Activated CD4-positive, CD25-positive, alpha-beta regulatory T cell treated with anti-CD3 and anti-CD28 coated beads, Interleukin-2, amount 50 U/mL, for 72 hours (primary cell): Measurements from ENCODE around the gene TMEM30A.

Experiments
- DNase-seq: peaks from one replicate; pipeline ENCODE4 v3.0.0; 2021

Gene TMEM30A

DNA sequence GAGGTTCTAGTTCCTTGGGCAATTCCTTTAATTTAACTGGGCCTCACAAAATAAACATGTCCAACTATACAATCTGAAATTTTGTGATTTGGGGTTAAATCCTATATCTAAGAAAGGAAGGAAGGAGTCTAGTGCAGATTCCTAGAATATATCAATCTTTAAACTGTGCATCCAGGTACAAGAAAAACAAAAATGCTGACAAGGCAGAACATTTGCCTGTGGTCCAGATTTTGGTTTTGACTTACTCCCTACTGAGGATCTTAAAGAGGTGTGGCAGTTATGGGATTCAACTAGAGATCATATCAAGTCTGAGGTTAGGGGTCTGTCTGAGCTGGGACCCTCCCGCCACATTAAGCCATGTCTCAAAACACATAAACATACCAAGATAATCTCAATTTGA, 23.3 kb downstream of the TMEM30A start:
- DNase-seq, result no peak

DNA sequence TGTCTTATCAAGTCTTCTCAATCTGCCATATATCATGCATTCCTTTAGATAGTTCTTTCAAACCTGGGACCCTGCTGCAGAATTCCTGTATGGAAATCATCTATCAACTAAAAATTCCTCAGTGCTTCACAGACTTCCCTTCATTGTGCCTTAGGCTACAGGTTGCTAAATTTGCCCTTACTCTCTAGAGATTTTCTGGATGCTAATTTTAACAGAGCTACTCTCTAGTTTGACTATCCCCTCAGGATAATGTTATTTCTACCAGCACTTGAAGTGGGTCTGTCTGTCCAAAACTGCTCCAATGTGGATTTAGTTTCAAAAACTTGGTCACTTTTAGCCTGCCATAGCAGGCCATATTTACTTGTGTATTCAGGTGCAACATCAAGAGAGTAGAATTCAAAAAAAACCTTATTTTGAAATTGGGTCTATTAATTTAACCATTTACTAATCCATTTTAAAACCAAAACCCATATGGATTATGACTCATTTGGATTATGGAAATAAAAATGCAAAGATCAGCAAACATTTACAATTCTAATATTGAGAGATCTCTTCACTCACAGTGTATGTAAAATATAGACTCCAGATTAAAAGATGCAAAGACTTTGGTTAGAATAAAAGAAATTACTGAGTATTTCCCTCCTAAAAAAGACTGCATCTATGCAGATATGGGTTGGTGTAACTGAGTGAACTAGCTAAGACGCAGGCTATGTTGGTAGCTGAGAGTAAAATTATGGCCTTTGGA, 27.1 kb downstream of the TMEM30A start:
- DNase-seq, result no peak

DNA sequence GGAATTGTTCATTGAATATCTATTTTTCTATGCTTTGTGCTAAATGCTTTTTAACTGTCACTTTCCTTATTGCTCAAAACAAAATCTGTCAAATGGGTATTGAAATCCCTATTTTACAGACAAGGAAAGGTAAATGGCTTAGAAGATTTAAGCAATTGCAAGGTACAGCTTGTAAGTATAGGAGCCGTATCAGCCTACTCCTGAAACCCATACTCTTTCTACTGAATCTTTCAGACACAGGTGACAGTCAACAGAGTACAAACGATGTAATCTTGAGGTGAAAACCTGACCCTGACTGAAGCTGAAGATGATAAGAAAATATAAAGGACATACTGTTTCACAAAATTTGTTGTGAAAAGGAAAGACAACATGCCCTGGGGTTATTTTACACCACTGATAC, 34.0 kb downstream of the TMEM30A start:
- no peak for DNase-seq

DNA sequence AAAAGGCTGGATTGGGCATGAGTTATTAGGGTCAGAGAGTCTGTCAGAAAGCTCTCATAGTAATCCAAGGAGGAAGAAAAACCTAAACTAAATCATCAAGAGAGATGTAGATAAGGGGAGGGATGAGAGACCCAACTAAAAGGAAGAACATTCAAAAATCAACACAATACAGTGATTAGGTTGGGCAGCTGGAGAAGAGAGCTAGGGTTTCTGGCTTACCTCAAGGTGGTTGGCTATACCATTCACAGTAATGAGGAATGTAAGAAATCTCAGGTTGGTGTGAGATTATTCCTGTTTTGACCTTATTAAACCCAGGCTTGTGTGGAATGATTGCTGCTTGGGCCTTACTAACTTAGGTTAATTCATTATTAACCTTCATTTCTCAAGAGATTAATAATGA, 34.8 kb downstream of the TMEM30A start:
- no peak for DNase-seq

DNA sequence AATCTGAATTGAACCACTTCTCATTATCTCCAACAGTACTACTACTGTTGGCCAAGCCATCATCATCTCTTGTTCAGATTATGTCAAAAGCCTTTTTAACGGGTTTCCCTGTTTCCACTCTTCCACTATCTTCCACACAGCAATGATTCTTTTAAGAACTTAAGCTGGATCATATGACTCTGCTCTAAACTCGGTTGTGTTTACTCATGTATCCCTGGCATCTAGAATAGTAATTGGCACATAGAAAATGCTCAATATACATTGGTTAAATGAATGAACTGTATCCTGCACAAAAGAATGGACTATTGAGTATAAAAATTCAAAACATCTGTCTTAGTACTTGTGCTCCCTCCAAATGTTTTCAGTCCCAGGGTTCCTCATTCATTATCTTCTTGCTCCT, 38.2 kb downstream of the TMEM30A start:
- DNase-seq, result no peak

DNA sequence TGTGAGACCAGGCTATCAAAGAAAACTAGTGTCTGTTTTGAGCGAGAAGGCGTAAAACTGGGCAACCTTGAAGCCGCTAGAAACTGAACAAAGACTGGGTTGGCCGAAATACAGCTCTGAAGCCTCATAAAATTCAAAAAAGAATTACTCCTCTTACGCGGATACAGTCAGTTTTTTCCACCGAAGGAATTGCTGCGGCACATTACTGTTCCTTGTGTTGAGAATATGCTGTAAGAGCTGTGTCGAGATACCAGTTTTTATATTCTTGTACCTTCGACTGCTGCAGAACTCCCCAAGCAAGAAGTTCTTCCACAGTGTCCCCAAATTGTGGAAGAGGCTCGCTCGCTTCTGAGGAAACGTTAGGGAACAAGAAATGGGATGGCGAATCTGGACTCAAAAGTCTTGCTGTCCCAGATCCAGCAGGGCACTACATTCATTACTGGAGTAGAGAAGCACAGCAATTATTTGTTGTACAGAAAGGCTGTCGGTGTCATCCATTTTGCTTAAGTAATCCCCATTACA, 40.5 kb downstream of the TMEM30A start:
- no peak for DNase-seq

DNA sequence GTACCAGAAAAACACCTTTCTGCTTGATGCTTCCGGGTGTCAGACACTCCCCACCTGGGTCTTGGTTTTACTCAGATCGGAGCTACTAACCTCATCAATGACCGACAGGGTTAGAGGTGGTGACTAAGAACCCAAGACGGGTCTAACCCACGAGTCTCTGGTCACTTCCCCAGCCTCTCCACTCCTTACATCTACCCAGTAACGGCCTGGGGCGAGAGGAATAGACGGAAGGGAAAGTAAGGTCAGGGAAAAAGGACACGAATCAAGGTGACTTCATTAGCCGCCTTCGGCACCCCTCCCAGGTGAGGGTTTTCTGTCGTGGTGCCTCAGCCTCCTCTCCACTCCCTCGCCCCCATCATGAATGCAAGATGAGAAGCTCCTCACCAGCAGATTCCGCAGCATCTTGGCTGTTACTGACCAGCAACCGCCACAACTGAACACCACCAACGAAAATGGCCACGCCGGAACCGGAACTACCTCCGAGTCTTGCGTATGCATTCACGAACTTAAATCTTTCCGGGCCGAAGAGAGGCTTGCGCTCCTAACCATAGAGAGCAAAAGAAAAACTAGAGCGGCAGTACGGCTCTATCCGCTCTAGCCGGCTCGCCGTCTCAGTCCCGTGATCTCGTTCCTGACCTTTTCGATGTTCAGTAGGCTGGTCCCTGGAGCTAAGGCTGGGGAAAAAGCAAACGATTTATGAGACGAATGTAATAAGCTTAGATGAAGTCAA, 41.1 kb downstream of the TMEM30A start, which contains the start of gene COX7A2:
Gene COX7A2, minus strand, starts transcription at position 469 of the 730 bp plus-strand sequence. Its CDS starts 67 bp downstream, at position 402.
- DNase-seq, result peak; percentile 80

DNA sequence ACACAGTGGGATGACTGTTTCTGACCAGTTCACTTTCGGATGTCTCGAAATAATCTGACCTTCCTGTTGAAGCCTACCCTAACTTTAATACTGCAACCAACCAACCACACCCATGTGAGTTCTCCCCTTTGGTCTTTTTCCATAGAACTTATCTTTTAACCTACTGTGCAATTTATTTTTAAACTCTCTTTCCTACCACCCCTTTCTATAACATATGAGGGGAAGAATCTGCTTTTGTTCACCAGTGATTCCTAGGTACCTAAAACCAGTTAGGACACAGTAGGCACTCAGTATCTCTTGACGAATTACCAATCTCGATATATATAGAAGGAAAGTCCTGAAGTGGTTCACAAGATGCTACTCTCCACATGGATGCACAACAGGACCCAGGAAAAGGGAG, 48.0 kb downstream of the TMEM30A start:
- DNase-seq, result no peak

DNA sequence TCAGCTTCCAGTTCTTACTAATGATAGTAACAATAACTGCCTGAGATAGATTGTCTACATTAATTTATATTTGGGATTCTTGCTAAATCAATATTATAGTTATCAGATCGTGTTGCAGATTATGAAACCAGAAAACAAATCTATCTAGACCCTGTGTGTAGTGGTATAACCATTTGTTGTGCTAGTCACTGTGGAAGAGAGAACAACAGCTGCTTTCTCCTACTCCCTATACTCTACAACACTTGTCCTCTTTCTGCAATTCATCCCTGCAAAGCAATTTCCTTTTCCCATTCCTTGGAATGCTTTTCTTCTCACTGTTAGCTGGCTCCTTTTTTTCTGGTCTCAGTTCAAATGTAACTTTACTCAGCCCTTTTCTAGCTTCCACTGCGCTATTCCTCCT, 49.3 kb downstream of the TMEM30A start:
- DNase-seq, result no peak

DNA sequence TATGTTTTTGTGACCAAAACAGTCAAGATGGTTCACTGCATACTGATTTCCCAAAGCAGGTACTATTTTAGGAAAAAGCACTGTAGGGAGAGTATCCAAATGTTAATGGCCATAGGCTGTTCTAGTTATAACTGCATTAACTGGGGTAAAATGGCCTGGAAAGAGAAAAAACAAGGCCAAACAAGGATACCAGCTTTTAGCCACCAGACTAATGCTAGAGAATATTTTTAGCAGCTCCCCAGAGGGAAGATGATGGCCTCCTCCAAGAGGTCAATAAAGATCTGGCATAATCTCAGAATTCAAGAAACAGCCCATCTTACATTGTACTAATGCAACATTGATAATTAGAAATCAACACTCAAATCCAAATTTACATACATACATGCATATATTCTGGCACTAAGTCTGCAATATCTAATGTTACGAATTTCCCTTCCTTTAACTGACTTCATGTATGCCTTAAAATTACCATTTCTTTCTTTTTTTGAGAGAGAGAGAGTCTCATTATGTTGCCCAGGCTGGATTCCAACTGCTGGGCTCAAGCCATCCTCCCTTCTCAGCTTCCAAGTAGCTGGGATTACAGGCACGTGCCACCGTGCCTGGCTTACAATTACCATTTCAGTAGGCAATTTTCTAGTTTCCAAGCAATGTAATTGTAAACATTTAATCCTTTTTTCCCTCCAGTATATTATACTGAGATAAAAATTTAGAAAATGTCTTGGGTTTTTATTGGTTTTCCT, 50.3 kb downstream of the TMEM30A start:
- DNase-seq, result no peak

DNA sequence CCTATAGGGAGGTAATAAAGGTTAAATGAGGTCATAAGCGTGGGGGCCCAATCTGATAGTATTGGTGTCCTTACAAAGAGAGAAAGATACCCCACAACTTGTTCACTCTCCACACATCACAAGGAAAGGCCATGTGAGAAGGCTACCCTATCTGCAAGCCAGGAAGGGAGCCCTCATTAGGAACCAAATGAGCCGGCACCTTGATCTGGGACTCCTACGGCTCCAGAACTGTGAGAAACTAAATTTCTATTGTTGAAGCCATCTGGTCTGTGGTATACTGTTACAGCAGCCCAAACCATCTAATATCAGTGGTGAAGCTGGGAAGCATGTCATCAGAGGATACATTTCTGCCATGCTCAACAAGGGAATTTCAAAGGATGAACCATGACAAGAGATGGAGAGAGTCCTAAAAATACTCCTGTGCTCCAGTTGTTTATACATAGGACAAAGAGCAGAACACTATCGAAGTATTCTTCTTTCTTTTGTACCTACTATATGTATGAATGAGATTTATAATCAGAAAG, 51.4 kb downstream of the TMEM30A start:
- no peak for DNase-seq

DNA sequence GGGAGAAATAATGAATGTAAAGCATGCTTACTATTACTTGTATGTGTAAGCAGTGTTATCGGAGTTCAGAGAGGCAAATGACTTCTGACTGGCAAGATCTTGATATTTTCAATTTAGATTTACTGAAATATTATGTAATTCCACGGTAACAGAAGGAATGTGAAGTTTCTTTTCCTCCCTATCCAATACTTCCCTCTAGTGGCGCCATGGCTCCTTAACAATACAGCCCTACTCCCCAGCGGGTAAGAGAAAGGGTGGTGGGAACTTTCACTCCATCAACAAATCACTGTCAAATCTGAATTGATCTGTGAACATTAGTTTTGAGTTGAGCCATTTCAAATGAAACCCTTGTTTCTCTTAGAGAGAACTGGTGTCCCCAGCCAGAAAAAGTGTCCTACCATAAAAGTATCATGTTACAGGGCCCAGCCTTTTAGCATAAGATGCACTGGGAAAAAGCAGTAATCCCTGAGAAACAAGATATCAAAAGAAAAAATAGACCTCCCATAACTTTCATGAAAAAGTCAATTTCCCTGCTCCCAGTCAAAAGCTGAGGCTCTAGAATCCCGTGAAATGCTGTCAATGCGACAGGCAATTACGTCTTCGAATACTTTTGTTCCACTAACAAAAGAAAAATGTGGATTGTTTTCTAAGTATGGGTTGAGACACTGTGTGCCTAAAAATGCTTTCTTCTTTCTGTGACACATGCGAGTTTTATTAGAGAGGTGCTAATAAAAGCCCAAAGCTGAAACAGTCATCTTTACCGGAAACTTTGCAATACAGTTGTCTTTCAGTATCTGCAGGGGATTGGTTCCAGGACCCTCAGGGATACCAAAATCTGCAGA, 53.9 kb downstream of the TMEM30A start:
- DNase-seq, result no peak

DNA sequence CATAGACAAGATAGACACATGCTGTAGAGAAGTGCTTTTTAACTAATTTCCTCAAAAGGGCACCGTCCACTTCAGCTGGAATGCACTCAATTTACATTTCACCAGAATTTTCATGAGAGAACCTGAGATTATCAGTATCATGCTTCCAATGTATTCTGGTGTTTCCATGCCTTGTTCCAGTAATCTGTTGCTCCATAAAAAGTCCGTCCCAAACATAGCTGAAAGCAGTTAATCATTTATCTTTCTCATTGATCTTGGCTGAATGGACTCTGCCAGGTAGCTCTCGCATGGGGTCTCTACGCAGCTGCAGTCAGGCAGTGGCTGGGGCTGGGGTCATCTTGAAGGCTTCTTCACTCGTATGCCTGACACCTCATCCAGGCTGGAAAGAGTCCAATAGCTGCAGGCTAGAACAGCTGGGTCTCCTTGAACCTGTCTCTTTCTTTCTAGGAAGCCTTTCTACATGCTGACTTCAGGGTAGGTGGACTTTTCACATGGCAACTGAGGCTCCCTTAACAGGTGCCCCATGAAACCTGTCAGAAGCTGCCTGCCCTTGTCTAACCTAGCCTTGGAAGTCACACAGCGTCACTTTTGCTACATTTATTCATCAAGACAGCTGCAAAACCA, 60.2 kb downstream of the TMEM30A start:
- DNase-seq, result no peak

DNA sequence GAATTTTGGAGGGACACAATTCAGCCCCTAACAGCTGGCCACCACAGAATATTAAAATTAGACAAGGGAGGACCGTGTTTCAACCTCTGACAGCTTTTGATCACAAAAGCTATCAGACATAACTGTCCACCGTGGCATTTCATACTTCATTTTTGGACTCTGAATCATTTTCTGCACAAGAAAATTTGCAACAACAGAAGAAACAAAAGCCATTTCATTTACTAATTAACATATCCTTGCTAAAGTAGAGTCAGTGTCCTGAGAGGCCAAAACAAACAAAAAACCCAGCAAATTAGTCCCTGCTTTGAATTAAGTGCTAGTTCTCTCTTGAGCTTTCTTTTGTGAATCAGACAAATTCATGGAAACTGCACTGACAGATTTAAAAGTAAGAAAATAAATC, 61.2 kb downstream of the TMEM30A start:
- no peak for DNase-seq

DNA sequence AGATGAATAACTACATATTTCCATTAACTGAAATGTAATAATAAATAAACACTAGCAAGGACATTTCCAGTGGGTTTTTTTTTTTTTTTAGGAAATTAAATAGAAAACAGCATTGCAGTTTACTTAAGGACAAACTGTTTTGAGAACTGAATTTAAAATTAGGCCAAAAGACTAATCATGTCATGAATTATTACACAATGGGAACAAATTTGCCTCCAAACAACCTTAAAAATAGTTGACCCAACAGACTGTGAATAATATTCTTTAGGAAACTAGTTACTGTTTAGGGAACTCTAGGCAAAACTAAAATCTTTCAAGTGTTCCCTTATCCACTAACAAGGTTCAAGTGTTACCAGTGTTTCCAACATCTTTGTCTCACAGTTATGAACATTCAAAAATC, 62.3 kb downstream of the TMEM30A start:
- DNase-seq, result no peak

DNA sequence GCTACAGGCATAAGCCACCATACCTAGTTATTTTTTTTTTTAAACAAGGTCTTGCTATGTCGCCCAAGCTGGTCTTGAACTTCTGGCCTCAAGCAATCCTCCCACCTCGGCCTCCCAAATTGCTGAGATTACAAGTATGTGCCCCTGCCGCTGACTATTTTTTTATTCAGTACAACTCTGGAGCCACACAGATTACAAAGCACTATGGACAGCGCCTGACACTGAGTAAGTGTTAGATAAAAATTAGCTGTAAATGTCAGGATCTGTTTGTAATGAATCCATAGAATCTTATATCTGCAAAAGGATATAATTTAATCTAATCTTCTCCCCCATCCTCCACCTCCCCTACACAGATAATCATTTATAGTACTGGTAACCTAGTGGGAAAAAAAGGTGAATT, 63.5 kb downstream of the TMEM30A start:
- no peak for DNase-seq

DNA sequence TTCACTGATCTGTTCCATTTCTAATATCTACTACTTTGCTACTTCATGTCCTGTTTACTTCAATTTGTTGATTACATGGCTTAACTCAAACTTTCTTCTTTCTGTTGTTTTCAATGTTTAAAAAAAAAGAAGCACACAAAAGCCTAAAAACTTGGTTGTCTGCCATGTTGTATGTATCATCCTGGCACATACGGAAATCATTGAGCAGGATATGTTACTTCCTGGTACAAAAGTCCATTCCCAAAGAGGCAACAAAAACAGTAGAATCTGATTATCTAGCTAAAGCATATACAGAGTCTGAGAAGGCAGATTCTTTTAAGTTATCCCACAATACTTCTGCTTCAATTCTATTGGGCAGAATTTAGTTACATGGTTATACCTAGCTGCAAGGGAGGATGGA, 64.2 kb downstream of the TMEM30A start:
- DNase-seq, result no peak

DNA sequence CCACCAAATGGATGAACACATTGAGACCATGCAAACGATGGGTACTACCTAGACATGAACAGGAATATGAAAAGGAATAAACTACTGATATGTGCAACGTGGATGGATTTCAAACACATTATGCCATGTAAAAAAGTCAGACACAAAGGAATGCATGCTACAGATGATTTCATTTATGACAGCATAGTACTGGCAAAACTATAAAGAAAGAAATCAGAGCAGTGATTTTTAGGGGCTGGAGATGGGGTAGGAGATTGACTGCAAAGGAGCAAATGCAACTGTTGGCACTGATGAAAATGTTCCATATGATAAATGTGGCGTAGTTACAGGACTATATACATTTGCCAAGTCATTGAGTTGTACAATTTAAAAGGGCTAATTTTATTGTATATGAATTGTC, 65.3 kb downstream of the TMEM30A start:
- no peak for DNase-seq

DNA sequence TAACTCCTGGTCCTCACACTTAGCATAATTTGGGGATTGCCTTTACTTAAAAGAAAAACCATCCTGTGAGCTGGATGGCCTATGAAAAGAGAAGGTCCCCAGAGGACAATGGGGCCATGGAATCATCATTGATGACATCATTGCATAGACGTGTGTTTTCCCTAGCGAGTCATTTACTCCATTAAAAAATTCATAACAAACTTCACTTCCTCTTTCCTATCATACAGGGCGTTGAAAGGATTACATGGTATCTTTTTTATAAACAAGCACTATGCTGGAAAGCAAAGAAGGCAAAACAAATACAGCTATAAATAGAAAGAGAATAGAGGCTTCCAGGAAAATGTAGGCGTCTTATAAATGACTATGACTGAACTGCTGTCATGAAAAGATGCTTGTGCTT, 67.4 kb downstream of the TMEM30A start:
- no peak for DNase-seq

DNA sequence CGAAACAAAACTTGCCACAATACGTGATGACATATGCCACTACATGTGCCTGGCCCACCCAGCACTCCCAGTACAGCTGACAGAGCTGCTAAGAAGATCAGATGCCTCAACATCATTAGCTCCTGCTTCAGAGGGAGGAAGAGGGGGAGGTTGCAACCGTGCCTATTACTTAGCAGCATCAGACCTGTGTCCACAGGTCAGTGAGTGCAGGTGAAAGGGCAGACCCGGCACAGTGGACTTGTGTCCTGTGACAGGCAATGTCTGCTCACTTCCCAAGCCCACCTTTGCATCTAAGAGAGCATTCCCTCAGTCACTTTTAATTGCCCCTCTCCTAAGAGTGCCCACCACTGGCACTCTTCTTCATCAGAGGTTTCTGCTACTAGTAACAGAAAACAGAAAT, 69.3 kb downstream of the TMEM30A start:
- no peak for DNase-seq

DNA sequence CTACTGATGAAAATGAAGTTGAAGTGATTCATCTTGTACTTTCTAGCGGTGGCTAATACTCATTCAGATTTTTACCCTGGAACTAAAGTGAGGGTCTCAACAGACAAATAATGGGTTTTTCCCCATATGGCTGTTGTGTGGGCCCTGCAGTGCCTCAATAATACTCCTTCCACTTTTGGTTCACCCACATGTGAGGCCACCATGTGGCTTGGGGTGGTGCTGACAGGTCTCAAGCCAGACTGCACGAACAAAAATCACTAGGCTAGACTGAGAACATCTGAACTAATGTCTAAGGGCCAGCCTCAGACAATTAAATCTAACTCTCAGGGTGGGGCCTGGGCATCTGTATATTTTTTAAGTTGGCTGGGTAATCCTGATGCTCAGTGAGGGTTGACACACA, 70.9 kb downstream of the TMEM30A start:
- DNase-seq, result no peak

DNA sequence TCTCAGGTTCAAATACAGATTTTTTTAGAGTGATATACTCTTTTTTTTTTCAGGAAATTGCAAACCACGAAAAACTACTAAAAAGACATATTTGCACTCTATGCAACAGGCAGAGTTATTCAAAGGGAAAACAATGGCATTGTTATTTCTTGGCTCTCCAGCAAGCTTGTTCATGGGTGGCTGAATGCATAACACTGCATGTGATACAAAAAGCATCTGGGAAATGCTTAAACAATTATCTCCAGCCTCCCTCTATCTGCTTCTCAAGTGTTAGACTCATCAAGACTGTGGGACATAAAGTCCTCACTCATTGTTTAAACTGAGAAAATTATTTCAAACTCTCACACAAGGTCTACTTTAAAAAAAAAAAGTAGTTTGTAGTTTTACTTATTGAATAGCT, 71.5 kb downstream of the TMEM30A start:
- no peak for DNase-seq
